Activated B cell treated with CpG ODN at 0.5 μM for 24 hours (primary cell): ENCODE data around the gene ADAM11. TPM values are rescaled to one million over a fixed set of nuclear protein-coding genes. Genes with fewer than 3 reads are reported as not detected.

Source experiments
- ATAC-seq: fragments of 200-7000 bp; cut with Tn5 transposase; one replicate; pipeline ENCODE4 v1.10.0; 2021; ENCODE audit warnings: low read depth, mild to moderate bottlenecking, moderate library complexity
- CTCF ChIA-PET: fragments of 350-600 bp; sonication (Branson Sonifier 250); formaldehyde crosslinking; loops from one replicate; lab custom pipeline; 2021; ENCODE audit warnings: antibody characterized with exemption; lab: Charles Lee
- POLR2A ChIA-PET: fragments of 350-600 bp; sonication (Branson Sonifier 250); formaldehyde crosslinking; loops from one replicate; lab custom pipeline; 2021; ENCODE audit warnings: antibody characterized with exemption; lab: Charles Lee
- DNase-seq: peaks from one replicate; pipeline ENCODE4 v3.0.0; 2022
- H3K27ac Mint-ChIP-seq: one replicate; pipeline ENCODE4 v1.8.0; 2020; ENCODE audit warnings: mixed read lengths
- H3K27me3 Mint-ChIP-seq: one replicate; pipeline ENCODE4 v1.8.0; 2021; ENCODE audit warnings: mixed read lengths
- H3K36me3 Mint-ChIP-seq: one replicate; pipeline ENCODE4 v1.8.0; 2021; ENCODE audit warnings: low read depth, mixed read lengths
- H3K4me1 Mint-ChIP-seq: one replicate; pipeline ENCODE4 v1.8.0; 2021; ENCODE audit warnings: mixed read lengths
- H3K4me3 Mint-ChIP-seq: one replicate; pipeline ENCODE4 v1.8.0; 2020; ENCODE audit warnings: mild to moderate bottlenecking, mixed read lengths
- H3K9me3 Mint-ChIP-seq: one replicate; pipeline ENCODE4 v1.8.0; 2020; ENCODE audit warnings: mixed read lengths
- intact Hi-C: fragments of 100-400 bp; cut with micrococcal nuclease; formaldehyde crosslinking; loops from one replicate; pipeline ENCODE4 v1.15.1; 2024
- total RNA-seq: library from RNA; stranded (reverse); gene quantifications from 2 replicates; pipeline ENCODE4 v1.2.3, GENCODE V29; 2022
- TF ChIP-seq, protein P1 (sequence below): fragments of 200-600 bp; IDR thresholded peaks from one replicate; pipeline ENCODE4 v1.8.0; 2022; ENCODE audit warnings: antibody characterized with exemption, mild to moderate bottlenecking

Gene ADAM11
- total RNA-seq, 1 donor from 2014 or later, result 0.09 TPM

DNA sequence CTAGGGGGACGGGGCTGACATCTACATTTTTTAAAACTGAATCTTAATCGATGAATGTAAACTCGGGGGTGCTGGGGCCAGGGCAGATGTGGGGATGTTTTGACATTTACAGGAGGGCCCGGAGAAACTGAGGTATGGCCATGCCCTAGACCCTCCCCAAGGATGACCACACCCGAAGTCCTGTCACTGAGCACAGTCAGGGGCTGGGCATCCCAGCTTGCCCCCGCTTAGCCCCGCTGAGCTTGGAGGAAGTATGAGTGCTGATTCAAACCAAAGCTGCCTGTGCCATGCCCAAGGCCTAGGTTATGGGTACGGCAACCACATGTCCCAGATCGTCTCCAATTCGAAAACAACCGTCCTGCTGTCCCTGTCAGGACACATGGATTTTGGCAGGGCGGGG, 21.4 kb downstream of the ADAM11 start:
- no peak overlapping the region for H3K4me3 Mint-ChIP-seq
- CTCF ChIA-PET, result interaction anchor here (1.1 to 6.1 kb wide), 6 partner anchors 14 to 241 kb away, joined by 3 to 67 read pairs (median 6); no protein-coding TSS in a partner anchor

GRCh38 chr17:44780845-44781480, 22.2 kb downstream of the ADAM11 start:
- intact Hi-C loops, result no loop called here
- H3K27ac Mint-ChIP-seq, result no peak overlapping the region

More for the DNA sequence above, 21.4 kb downstream of the ADAM11 start:
- H3K36me3 Mint-ChIP-seq, result no peaks in the 10 kb centered on the region
- H3K9me3 Mint-ChIP-seq, result no peaks in the 10 kb centered on the region
- H3K27me3 Mint-ChIP-seq, result peaks cover 4% of the 10 kb centered on the region
- H3K4me1 Mint-ChIP-seq, result peaks cover 16% of the 10 kb centered on the region
- ATAC-seq (no peak), DNase-seq (no peak)
- no peak overlapping the region for H3K27ac Mint-ChIP-seq
- POLR2A ChIA-PET, result no interaction called here
- intact Hi-C loops, result no loop called here
- TF ChIP-seq, protein P1, sequence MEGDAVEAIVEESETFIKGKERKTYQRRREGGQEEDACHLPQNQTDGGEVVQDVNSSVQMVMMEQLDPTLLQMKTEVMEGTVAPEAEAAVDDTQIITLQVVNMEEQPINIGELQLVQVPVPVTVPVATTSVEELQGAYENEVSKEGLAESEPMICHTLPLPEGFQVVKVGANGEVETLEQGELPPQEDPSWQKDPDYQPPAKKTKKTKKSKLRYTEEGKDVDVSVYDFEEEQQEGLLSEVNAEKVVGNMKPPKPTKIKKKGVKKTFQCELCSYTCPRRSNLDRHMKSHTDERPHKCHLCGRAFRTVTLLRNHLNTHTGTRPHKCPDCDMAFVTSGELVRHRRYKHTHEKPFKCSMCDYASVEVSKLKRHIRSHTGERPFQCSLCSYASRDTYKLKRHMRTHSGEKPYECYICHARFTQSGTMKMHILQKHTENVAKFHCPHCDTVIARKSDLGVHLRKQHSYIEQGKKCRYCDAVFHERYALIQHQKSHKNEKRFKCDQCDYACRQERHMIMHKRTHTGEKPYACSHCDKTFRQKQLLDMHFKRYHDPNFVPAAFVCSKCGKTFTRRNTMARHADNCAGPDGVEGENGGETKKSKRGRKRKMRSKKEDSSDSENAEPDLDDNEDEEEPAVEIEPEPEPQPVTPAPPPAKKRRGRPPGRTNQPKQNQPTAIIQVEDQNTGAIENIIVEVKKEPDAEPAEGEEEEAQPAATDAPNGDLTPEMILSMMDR, result no peak

GRCh38 chr17:44781551-44782325, 22.9 kb downstream of the ADAM11 start:
- POLR2A ChIA-PET, result no interaction called here
- H3K27me3 Mint-ChIP-seq, result peaks cover 4% of the 10 kb centered on the region
- TF ChIP-seq, protein P1, result no peak
- intact Hi-C loops, result no loop called here
- H3K36me3 Mint-ChIP-seq, result no peaks in the 10 kb centered on the region
- H3K4me3 Mint-ChIP-seq, result no peak overlapping the region
- DNase-seq (no peak), ATAC-seq (no peak)
- CTCF ChIA-PET, result interaction anchor here (1.3 to 6.1 kb wide), 2 partner anchors 22 to 82 kb away, joined by 3 to 67 read pairs; no protein-coding TSS in a partner anchor
- no peaks in the 10 kb centered on the region for H3K9me3 Mint-ChIP-seq
- no peak overlapping the region for H3K27ac Mint-ChIP-seq
- H3K4me1 Mint-ChIP-seq, result peaks cover 9% of the 10 kb centered on the region

More at GRCh38 chr17:44780845-44781480, 22.2 kb downstream of the ADAM11 start:
- TF ChIP-seq, protein P1, result no peak
- H3K36me3 Mint-ChIP-seq, result no peaks in the 10 kb centered on the region
- H3K4me3 Mint-ChIP-seq, result no peak overlapping the region
- ChIA-PET CTCF (interaction anchor here (1.3 to 6.1 kb wide), 3 partner anchors 13 to 83 kb away, joined by 3 to 67 read pairs (median 3); no protein-coding TSS in a partner anchor), POLR2A (no interaction called here)
- peaks cover 4% of the 10 kb centered on the region for H3K27me3 Mint-ChIP-seq
- no peak for ATAC-seq
- DNase-seq, result no peak
- H3K4me1 Mint-ChIP-seq, result peaks cover 12% of the 10 kb centered on the region
- no peaks in the 10 kb centered on the region for H3K9me3 Mint-ChIP-seq

- no peak overlapping the region for H3K4me3 Mint-ChIP-seq
- no peak overlapping the region for H3K27ac Mint-ChIP-seq
- ChIA-PET CTCF (interaction anchor here (6.1 kb wide), 1 partner anchor 82 kb away, joined by 67 read pairs; no protein-coding TSS in a partner anchor), POLR2A (no interaction called here)
- H3K36me3 Mint-ChIP-seq, result no peaks in the 10 kb centered on the region
- H3K4me1 Mint-ChIP-seq, result peaks cover 9% of the 10 kb centered on the region
- H3K27me3 Mint-ChIP-seq, result peaks cover 4% of the 10 kb centered on the region
- intact Hi-C loops, result no loop called here
- DNase-seq (no peak), ATAC-seq (no peak)
- TF ChIP-seq, protein P1, result no peak
- H3K9me3 Mint-ChIP-seq, result no peaks in the 10 kb centered on the region
Observed at GRCh38 chr17:44782326-44782850, 23.6 kb downstream of the ADAM11 start.

DNA sequence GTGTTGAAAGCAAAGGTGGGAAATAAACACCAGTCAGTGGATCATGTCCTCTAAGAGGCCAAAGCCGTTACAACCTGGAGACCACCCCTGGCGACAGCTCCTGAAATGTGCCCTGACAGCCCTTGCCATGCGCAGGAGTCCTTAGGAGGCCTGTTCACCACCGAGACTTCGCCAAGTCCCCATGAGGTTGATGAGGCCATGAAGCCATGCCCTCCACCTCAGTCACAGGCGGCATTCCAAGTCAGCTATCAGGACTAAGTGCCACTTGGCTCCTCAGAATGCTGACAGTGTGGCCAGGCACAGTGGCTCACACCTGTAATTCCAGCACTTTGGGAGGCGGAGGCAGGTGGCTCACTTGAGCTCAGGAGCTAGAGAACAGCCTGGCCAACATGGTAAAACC, 27.1 kb downstream of the ADAM11 start:
- intact Hi-C loops, result no loop called here
- no peaks in the 10 kb centered on the region for H3K36me3 Mint-ChIP-seq
- H3K27ac Mint-ChIP-seq, result no peak overlapping the region
- POLR2A ChIA-PET, result no interaction called here
- no peak overlapping the region for H3K4me3 Mint-ChIP-seq
- CTCF ChIA-PET, result no interaction called here
- ATAC-seq (no peak), DNase-seq (no peak)
- peaks cover 4% of the 10 kb centered on the region for H3K27me3 Mint-ChIP-seq
- no peaks in the 10 kb centered on the region for H3K4me1 Mint-ChIP-seq
- TF ChIP-seq, protein P1, result no peak
- no peaks in the 10 kb centered on the region for H3K9me3 Mint-ChIP-seq
